ENCODE measurements around the gene MFSD8. TPM values are rescaled to one million over a fixed set of nuclear protein-coding genes. Genes with fewer than 3 reads are reported as not detected.
"Not testable (repeated sequence)": the region's sequence is repeated elsewhere in the genome, so short reads cannot be mapped to it uniquely, and the experiment has no call there.

The MFSD8 gene, protein sequence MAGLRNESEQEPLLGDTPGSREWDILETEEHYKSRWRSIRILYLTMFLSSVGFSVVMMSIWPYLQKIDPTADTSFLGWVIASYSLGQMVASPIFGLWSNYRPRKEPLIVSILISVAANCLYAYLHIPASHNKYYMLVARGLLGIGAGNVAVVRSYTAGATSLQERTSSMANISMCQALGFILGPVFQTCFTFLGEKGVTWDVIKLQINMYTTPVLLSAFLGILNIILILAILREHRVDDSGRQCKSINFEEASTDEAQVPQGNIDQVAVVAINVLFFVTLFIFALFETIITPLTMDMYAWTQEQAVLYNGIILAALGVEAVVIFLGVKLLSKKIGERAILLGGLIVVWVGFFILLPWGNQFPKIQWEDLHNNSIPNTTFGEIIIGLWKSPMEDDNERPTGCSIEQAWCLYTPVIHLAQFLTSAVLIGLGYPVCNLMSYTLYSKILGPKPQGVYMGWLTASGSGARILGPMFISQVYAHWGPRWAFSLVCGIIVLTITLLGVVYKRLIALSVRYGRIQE
- 33.0 TPM for total RNA-seq (ENCODE audit: insufficient read depth, low replicate concordance)

DNA sequence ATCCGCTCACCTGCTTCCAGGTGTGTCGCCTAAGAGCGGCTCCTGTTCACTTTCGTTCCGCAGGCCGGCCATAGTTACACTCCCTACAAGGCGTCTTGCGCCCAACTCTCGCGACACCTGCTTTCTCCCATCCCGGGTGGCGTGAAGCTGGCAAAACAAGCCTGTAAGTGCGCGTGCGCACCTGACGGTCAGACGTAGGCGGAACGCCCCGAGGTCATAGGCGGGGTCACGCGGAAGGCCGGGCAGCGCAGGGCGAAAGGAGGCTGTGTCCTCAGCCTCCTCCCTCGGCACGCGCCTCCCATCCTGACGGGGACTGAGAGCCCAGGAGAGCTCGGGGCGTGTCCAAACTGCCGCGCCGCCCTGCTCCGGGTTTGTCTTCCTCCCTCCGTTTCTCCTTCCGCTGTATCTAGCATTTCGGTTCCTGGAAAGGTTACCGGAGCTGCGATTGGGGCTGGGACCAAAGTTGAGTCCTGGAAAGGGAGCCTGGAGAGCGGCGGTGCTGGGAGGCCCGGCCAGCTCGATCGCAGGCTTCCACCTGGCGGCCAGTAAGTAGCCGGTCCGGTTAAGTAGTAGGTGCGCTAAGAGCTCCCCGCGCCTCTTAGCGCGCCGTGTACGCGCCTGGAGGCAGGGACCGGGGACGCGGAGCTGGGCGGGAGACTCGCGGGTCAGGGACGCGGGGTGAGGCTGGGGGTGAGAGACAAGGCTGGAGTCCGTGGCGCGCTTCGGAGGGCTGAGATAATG, at the start of gene MFSD8, which contains the start of gene ABHD18:
Gene MFSD8 (minus strand): TSS at position 112 of the 741 bp plus-strand sequence. CDS start 40 bp downstream, at position 72.
Gene ABHD18 (plus strand): TSS at position 345 of the 741 bp plus-strand sequence. CDS start 17,550 bp downstream, outside the sequence.
- DNase-seq (ENCODE audit: low spot score), result peak; percentile 99

DNA sequence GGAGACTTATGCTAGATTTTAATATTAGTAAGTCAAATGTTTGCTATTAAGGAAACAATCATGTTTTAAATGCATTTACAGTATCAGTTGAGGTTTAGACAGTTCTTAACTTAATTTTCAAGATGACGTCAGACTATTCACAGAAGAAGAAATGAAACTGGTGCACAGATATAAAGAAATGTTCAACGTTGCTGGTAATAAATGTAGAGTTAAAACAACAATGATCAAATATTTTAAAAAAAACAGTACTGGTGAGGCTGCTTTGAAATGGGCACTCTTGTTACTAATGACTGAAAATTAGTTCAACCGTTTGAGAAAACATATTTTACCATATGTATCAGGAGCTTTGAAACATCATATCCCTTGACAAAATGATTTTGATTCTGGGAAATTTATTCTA, 44.5 kb upstream of the MFSD8 start:
- no peak for DNase-seq (ENCODE audit: low spot score)

DNA sequence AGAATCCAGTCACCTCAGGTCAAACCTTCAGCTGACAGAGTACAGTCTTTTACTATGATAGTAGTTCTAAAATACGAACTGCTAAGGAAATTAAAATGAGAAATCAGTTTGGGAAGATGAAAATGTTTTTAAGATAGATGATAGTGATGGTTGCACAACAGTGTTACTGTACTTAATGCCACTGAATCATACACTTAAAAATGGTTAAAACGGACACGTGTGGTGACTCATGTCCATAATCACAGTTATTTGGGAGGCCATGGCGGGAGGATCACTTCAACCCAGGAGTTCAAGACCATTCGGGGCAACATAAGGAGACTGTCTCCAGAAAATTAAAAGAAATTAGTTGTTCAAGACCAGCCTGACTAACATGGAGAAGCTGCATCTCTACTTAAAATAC, 41.6 kb upstream of the MFSD8 start:
- DNase-seq (ENCODE audit: low spot score), result no peak

DNA sequence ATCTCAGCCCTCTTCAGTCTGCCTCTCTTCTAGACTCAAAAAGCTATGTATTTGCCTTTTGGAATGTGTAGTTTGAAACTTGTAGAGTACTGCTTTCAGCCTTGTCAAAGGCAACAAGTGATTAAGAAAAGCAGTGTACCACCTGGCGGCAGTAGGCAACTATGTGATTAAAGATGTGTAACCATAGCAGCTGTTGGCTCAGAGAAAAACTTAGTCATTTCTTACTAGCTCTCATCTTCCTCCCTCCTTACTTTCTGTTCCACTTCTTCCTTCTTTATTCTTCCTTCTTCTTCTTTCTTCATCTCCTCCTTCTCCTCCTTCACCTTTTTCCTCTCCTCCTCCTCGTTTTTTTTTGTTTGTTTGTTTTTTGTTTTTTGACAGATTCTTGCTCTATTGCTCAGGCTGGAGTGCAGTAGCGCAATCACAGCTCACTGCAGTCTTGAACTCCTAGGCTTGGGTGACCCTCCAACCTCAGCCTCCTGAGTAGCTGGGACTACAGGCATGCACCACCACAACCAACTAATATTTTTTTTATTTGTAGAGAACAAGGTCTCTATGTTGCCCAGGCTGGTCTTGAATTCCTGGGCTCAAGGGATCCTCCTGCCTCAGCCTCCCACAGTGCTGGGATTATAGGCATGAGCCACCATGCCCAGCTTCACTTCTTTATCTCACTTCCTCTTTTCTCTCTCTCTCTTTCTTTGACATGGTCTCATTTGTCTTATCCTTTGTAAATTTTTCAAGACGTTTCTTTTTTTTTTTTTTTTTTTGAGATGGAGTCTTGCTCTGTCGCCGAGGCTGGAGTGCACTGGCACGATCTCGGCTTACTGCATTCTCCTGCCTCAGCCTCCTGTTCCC, 32.8 kb upstream of the MFSD8 start:
- DNase-seq (ENCODE audit: low spot score), result no peak

DNA sequence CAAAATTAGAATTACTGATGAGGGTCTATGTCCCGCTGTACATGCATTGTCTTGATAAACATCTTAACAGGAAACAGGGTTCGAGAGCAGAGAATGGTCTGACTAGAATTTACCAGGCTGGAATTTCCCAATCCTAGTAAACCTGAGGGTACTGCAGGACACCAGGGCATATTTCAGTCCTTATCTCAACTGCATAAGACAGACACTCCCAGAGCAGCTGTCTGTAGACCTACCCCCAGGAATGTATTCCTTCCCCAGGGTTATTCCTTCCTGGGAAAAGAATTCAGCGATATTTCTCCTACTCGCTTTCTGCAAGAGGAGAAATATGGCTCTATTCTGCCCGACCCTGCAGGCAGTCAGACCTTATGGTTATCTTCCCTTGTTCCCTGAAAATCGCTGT, 31.5 kb upstream of the MFSD8 start:
- not testable (repeated sequence) for DNase-seq (ENCODE audit: low spot score)

DNA sequence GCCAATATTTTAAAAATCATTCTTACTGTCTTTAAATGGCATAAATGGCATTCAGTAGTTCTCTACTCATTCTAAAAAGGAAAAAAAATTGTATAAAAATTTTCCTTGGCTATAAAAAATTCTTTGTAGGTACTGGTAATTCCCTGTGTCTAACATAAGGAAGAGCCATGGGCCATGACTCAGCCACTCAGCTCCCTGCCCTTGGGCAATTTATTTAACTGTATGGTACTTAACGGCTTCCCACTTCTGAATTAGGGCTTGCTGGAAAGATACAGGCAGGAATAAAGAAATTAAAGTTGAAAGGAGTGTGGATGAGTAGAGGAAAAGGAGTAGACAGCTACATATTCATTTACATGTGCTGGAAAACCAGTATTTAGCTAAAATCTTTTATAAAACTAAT, 30.8 kb upstream of the MFSD8 start:
- DNase-seq (ENCODE audit: low spot score), result no peak

DNA sequence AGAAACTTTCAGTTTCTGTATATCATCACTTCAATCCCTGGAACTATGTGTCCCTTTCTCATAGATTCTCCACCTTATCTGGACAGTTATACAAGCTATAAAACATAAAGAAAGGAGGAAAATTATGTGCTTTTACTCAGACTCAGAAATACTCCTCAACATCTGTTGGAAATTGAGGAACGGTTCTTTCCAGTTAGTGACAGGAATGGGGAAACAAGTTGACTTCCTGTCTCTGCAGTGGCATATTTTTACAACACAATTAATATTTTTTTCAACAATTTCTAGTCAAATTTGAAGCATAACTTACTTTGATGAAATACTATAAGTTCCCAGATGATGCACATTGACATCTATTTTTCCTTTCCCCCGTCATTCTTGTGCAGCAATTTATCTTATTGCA, 28.2 kb upstream of the MFSD8 start:
- DNase-seq (ENCODE audit: low spot score), result no peak

DNA sequence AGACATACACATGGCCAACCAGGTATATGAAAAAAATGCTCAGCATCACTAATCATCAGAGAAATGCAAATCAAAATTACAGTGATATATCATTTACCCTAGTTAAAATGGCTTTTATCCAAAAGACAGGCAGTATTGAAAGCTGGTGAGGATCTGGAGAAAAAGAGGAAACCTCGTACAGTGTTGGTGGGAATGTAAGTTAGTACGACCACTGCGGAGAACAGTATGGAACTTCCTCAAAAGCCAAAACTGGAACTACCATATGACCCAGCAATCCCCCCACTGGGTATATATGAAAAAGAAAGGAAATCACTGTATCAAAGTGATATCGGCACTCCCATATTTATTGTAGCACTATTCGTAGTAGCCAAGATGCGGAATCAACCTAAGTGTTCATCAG, 23.7 kb upstream of the MFSD8 start:
- DNase-seq (ENCODE audit: low spot score), result no peak

DNA sequence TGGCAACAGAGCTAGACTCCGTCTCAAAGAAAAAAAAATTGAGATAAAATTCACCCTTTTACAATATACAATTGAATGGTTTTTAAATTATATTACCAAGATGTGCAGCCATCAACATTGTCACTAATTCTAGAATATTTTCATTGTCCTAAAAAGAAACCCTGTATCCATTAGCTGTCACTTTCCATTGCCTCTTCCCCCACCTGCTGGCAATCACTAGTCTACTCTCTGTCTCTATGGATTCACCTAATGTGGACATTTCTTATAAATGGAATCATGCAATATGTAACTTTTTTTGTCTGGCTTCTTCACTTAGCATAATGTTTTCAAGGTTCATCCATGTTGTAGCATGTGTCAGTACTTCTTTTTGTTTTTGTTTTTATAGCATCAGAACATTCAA, 21.0 kb upstream of the MFSD8 start:
- no peak for DNase-seq (ENCODE audit: low spot score)

DNA sequence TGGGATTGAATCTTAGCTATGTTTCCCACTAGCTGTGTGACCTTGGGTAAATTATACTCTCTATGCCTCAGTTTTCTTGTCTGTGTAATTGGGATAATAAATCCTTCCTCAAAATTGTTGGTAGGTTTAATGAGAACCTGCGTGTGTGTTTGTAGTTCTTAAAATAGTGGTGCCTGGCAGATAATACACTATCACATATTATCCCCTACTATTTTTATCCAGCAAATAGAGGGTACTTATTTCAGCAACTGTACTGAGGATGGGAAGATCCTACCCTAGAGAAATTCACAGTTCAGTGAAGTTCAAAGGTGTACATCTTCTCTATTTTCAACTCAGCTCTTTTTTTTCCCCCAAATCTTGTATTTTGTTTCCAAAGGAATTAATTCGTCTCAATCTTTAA, 17.5 kb upstream of the MFSD8 start:
- no peak for DNase-seq (ENCODE audit: low spot score)

DNA sequence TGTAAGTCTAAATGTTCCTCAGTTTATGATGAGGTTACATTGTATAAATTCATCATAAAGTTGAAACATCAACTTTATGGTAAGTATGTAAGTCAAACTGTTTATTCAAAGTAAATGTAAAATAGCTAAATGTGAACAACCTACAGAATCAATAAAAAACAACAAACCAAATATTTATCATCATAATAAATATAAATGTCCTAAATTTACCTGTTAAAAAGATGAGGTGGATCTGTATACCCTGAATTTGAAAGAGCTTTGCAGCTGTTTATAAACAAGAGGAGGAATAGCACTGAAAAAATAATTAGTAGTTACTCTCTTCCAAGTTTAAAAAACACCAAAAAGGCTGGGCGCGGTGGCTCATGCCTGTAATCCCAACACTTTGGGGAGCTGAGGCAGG, 14.0 kb upstream of the MFSD8 start:
- DNase-seq (ENCODE audit: low spot score), result no peak

DNA sequence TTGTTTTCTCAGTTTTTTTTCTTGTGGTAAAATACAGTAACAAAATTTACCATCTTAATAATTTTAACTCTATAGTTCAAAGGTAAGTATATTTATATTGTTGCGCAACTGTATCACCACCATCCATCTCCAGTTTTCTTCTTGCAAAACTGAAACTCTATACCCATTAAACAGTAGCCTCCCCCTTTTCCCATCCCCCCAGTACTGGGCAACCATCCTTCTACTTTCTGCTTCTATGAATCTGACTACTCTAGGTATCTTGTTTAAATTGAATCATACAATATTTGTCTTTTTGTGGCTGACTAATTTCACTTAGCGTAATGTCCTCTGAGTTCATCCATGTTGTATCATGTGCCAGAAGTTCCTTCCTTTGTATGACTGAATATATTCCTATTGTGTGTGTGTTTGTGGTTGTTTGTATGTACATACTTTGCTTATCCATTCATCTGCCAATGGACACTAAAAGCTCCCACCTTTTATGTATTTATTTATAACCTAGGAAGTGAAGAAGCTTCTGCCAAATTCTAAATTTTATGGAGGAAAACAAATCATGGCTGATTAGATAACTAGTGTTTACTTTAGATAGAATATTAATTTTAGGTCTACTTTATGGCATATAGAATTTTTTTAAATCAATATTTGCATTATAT, 10.3 kb upstream of the MFSD8 start:
- no peak for DNase-seq (ENCODE audit: low spot score)

DNA sequence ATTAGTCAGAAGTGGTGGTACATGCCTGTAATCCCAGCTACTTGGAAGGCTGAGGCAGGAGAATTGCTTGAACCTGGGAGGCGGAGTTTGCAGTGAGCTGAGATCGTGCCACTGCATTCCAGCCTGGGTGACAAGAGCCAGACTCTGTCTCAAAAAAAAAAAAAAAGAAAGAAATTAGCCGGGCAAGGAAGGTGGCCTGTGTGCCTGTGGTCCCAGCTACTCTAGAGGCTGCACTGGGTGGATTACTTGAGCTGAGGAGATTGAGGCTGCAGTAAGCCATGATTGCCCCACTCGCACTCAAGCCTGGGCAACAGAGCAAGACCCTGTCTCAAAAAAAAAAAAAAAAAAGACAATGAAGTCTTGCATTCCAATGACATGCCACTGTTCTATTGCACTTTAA, 6.0 kb upstream of the MFSD8 start:
- DNase-seq (ENCODE audit: low spot score), result not testable (repeated sequence)

DNA sequence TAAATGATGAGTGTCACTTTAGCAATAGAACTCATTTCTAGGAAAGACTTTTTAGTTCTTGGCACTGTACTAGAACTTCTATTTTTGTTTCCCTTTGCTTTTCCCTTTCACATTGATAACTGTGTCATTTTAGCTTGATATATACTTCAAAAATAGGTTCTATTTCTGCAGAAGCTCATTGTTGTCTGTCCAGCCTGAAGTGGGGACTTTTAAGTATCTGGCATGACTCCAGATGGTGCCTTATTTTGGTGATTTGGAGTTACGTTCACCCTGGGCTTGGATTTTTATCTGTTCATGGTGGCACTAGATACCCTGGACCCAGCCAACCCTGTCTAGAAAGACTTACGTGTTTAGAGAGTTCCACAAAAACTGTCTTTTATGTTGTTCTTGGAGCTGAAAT, 3.6 kb upstream of the MFSD8 start:
- no peak for DNase-seq (ENCODE audit: low spot score)

DNA sequence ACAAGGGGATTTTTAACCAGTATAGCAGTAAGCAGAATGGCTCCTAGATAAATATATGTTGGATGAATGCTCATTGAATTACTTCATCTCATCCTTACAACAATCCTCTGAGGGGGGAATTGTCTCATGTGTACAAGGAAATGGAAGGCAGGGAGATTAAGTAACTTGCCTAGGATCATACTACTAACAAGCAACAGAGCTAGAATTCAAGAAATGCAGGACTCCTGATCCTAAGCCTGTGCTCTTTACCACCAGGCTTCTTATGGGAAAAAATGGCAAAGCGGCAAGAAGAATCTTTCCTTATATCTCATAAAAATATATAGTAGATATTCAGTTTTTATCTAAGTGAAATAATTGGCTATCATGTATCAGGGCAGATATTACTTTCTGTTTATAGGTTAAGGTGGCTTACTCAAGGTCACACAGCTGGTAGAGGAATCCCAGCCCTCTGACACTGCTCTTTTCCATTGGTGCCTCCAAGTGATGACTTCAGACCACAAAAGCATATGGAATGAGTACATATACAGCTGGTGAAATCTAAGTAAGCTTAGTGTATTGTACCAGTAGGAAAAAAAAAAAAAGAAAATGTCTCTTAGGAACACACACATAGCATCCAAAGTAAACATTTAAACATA, 2.3 kb upstream of the MFSD8 start:
- DNase-seq (ENCODE audit: low spot score), result no peak

DNA sequence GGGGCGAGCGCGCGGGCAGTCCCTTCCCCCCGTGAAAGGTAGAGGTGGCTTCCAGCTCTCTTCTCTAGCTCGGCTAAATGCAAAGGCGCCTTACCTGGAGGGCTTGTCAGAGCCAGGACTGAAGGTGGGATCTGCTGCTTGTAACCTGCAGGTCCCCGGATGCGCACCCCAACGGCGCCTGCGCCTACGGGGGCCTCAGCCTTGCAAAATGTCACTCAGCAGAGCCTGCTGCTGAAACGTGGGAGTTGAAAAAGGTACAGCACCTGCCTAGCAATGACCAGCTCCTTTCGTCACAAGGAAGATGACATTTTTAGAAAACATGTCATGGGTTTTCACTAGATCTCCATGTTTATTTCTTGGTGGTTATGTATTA, 816 bp upstream of the MFSD8 start:
- peak; percentile 57 for DNase-seq (ENCODE audit: low spot score)

DNA sequence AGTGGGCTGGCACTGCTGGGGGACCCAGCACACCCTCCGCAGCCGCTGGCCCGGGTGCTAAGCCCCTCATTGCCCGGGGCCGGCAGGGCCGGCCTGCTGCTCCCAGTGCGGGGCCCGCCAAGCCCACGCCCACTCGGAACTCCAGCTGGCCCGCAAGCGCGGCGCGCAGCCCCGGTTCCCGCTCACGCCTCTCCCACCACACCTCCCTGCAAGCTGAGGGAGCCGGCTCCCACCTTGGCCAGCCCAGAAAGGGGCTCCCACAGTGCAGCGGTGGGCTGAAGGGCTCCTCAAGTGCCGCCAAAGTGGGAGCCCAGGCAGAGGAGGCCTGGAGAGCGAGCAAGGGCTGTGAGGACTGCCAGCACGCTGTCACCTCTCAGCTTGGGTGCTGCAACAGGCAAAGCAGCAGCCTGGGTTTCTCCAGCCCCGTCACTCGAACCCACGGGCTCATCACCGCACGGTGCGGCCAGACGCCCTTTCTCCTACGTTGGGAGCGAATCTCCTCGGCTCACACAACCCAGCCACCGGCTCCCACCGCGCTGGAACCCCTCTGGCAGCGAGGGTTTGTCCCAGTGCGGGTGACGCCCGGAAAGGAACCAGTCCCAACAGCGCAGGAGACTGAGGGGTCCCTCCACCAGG, 429 bp downstream of the MFSD8 start:
- DNase-seq (ENCODE audit: low spot score), result not testable (repeated sequence)

DNA sequence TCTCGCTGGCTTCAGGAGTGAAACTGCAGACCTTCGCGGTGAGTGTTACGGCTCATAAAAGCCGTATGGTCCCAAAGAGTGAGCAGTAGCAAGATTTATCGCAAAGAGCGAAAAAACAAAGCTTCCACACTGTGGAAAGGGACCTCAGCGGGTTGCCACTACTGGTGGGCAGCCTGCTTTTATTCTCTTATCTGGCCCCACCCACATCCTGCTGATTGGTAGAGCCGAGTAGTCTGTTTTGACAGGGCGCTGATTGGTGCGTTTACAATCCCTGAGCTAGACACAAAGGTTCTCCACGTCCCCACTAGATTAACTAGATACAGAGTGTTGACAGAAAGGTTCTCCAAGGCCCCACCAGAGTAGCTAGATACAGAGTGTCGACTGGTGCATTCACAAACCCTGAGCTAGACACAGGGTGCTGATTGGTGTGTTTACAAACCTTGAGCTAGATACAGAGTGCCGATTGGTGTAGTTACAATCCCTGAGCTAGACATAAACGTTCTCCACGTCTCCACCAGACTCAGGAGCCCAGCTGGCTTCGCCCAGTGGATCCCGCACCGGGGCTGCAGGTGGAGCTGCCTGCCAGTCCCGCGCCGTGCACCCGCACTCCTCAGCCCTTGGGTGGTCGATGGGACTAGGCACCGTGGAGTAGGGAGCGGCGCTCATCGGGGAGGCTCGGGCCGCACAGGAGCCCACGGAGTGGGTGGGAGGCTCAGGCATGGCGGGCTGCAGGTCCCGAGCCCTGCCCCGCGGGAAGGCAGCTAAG, 1.2 kb downstream of the MFSD8 start:
- not testable (repeated sequence) for DNase-seq (ENCODE audit: low spot score)

DNA sequence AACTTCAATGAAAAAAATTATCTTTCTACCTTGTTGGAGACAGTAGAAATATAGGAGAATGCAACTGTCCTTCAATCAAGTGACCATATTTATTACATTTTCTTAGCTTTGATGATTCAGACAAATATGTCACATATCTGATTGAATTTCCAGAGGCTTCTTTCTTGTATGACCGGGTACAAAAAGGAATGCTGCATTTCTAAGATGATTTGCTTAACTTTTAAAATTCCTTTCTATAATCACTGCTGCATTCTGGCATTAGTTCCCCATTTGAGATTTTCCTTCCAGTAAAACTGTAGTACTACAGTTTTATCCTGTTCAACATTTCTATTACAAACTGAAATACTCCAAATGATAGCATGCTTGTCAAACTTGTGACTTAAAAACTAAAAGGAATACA, 5.2 kb downstream of the MFSD8 start:
- DNase-seq (ENCODE audit: low spot score), result no peak
